DMS 273 (cell line): Measurements from ENCODE around the gene RBBP4.
"Not testable (repeated sequence)": the region's sequence is repeated elsewhere in the genome, so short reads cannot be mapped to it uniquely, and the experiment has no call there.

Experiments
- DNase-seq: peaks from one replicate; lab custom pipeline; 2025; ENCODE audit not compliant: unreplicated experiment; lab: John Stamatoyannopoulos, UW

RBBP4 gene

DNA sequence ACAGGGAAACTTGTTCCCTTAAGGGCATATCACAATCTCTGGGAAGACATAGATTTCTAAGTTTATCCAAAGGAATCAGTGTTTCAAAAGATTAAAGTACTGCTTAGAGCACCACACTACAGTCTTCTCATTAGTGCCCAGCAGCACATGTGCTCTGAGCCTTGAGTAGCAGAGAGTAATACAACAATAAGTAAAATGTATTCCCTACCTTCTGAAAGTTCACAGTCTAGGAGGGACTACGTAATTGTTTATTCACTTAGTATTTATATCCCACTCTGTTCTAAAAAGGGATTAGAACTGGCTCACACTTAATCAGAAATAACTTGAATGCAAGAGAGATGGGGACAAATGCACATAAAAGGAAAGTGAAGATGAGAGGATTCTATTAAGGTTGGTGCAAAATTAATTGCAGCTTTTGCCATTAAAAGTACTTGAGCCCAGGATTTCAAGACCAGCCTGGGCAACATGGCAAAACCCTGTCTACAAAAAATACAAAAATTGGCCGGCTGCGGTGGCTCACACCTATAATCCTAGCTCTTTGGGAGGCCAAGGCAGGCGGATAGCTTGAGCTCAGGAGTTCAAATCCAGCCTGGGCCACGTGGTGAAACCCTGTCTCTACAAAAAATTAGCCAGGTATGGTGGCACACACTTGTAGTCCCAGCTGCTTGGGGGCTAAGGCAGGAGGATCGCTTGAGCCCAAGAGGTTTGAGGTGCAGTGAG is 42.6 kb downstream of the RBBP4 start:
- no peak for DNase-seq

DNA sequence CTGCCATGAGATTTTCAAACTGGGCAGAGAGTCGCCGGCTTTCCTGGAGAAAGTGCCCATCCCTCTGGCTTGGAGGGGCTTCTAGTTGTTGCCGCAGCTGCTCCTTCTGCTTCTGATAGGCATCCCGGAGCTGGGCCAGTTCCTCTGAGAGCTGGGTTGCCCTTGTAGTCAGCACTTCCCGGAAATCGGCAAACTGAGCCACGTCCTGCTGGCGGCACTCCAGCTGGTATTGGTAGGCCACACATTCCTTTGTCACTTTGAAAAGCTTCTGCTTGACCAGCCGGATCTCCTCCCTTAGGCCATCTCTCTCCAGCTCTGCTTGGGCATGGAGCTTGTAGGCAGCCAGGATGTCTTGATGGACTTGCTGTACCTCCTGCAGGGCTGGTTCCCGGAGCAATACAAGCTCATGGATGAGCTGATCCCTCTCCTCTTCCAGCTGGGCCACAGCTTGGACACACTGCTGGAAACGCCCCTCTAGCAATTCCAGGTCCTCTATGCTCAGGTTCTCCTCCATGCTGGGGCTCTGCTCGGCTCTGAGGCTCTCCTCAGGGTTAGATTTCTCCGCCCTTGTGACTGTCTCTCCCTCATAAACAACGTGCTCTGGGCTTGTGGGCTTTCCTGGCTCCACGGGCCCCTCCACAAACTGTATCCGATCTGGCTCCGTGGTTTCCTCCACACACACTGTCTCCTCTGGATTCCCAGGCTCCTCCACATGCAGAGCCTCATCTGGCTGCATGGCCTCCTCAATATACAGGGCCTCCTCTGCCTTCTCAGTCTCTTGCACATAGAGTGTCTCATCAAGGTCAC is 44.3 kb downstream of the RBBP4 start:
- no peak for DNase-seq

DNA sequence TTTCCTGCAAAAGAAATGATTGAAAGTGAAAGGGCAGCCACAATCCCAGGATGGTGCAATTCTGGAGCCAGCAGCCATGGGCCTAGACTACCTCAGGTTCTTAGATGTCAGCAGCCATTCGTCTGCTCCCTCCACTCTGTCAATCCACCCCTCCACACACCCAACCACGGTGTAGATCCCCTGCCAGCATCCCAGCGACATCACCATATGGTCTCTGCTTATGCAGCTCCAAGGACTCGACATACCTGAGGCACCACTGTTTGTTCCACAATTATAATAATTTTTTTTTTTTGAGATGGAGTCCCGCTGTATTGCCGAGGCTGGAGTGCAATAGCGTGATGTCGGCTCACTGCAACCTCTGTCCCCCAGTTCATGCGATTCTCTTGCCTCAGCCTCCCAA is 45.0 kb downstream of the RBBP4 start:
- peak; percentile 22 for DNase-seq

DNA sequence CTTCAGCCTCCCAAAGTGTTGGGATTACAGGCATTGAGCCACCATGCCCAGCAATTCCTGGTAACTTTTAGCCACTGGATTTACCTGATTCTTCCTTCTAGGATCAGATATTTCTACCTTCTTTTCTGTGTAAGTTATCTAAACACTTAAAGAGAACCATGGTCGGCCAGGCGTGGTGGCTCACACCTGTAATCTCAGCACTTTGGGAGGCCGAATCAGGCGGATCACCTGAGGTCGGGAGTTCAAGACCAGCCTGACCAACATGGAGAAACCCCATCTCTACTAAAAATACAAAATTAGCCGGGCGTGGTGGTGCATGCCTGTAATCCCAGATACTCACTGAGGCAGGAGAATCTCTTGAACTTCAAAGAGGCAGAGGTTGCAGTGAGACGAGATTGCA is 46.0 kb downstream of the RBBP4 start:
- not testable (repeated sequence) for DNase-seq

DNA sequence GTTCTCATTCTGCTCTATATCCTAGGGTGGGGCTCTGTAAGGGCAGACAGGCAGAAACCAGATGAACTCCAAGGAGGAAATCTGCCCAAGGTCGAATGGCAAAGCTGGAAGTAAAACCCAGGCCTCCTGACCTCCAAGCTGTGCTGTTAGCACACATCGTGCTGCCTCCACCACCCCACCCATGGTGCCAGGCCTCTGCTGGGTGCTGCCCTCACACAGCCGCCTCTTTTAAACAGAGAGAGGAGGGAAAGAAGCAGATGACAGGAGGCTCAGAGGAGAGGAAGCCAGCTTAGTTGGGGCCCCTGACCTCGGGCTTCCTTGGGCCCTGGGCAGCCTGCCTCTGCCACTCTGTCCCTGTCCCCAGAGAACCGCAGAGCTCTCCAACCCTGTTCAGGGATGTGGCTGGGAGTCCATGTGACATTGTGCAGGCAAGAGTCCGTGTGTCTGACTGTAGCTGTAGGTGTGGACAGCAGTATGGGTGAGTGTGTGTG is 50.5 kb downstream of the RBBP4 start:
- DNase-seq, result peak; percentile 52

DNA sequence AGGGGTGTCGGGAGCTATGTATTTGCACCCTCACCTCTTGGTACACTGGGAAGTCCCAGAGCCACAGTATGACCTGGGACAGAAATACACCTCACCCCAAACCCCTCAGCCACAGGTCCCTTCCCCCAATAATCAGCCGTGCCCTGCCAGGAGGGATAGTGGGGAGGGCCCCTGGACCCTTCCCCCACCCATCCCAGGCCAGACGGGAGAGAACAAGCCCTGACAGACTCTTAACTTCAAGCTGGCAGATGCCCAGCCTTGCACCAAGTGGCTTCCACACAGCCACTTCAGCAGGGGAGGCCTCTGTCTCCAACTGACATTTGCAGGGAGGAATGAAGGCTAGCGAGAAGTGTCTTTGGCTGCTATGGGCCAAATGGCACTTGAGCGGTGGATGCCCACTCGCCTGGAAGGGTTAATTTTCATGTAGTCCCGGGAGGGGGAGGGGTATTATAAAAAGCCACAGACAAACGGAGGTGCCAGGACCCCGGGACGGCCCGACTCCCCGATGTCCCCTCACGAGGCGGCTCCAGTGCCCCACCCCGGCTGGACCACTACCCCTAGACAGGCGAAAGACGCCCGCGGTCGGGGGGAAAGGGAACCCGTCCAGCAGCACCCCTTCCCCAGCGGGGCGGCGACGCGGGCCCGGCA is 51.1 kb downstream of the RBBP4 start:
- peak; percentile 93 for DNase-seq

DNA sequence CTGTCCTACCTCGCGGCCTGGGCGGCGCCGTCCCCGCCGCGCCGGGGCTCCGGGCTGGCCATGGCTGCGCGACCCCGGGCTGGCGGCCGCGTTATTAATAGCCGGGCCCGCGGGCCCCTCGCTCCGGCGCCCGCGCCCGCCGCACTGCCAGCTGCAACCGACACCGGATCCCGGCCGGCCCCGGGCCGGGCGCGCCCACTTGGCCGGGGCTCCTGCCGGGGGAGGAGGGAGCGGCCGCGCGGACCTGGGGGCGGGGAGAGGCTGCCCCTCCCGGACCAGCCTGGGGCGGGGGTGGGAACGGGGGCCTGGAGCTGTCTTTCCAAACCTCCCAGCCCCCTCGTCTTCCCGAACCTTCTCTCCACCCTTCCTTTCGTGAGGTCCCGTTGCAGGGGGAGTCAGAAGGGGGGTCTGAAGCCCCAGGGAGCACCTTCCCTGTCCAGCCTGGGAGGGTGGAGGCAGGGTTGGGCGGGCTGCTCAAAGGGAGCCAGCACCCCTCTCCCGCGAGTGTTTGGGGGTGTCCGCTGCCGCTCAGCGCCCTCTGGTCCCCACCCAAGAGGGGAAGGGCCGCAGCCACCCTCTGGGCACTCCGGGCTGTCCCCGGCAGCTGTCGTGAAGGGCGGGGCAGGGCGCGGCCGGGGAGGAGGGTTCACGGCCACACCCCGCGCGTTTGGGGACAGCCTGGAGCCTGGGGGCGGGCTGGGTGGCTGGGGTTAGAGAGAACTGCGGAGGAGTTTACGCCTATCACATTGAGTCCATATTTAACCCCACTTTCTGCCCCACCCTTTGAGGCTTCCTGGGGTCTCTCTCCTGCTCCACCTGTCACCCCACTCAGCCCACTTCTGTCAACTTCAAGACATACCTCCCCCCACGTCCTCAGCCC is 51.8 kb downstream of the RBBP4 start, which contains the start of gene SYNC:
Gene SYNC, minus strand, starts transcription at position 172 of the 880 bp plus-strand sequence. Its CDS starts 110 bp downstream, at position 62.
- peak; percentile 71 for DNase-seq

DNA sequence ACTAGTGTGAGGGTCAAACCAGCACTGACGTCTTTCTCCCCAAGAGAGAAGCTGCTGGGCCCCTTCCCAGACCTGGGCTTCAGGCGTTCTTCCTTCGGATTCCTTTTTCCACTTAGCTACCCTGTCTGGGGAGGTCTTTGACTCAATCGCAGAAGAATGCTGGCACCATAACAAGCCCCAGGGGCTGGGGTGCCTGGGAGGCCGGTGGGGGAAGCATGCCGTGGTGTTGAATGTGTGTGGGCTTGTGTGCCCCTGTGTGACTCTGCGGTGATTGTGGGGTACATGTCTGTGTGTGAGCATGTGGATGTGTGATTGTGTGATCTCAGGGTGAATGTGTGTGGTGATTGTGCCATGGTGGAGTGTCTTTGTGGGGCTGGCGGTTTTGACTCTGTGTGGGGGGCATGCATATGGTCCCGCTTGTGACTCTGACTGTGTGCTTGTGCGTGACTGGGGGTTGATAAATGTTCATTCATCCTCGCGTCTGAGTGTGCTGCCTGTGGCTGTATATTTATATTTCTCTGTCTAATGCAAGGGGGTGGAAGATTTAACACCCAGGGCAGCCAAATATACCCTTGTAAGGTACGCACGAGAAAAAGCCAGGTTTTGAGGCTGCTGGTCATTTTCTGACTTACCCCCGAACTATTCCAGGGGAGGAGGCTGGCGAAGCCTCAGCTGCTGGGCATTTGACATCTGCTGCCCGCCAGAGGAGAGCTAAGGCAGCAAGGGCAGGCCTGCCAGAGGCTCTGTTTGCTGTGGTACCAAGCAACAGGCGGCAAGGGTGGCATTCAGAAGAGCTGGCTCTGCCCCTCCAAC is 52.7 kb downstream of the RBBP4 start:
- peak; percentile 44 for DNase-seq

DNA sequence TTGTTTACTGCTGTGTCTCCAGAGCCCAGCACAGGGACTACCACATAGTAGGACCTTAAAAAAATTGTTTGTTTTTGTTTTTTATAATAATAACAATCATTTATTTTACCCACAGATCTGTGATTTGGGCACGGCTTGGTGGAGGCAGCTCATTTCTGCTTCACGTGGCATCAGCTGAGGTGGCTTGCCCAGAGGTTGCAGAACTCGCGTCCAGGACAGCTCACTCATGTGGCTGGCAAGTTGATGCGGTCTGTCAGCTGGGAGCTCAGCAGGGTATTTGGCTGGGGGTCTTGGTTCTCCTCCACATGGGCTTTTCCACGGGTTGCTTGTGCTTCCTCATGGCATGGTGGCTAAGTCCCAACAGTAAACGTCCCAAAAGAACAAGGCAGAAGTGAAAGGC is 54.5 kb downstream of the RBBP4 start:
- no peak for DNase-seq

DNA sequence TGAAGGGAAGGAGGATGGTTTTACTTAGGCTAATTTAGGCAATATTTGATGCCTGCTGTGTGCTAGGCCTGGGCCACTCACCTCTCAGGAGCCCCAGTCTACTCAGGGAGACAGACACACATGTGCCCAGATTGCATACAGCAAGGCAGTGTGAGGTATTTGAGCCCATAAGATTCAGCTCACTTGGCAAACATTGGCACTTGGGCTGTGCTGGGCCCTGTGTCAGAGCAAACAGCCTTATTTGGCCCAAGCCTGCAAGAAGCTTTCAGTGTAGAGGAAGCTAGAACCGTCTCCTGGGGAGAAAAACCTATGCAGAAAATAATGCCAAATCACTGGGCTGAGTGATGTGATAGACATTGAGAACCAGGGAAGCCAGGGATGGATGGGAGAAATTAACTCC is 55.5 kb downstream of the RBBP4 start:
- DNase-seq, result no peak

DNA sequence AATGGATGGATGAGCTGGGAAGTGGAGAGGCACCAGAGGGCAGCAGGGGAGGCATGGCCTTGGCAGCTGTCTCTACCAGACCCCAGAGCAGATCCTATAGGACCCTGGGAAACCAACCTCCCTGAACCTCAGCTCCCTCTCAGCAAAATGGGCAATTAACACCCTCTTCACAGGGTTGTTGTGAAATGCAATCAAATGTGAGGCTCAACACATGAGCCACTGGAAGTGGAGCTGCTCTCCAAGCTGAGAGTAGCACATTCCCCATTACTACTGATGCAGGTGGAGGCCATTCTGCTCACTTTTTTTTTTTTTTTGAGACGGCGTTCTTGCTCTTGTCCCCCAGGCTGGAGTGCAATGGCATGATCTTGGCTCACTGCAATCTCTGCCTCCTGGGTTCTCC is 58.1 kb downstream of the RBBP4 start:
- no peak for DNase-seq

DNA sequence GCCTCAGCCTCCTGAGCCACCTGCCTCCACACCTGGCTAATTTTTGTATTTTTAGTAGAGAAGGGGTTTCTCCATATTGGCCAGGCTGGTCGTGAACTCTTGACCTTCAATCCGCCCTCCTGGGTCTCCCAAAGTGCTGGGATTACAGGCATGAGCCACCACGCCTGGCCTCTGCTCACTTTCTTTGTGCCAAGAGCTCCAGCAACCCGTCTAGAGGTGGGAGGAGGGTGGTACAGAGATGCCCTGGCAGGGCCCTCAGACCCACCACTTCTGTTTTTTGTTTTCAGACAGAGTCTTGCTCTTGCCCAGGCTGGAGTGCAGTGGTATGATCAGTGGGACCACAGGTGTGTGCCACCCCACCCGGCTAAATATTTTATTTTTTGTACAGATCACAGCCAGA is 58.5 kb downstream of the RBBP4 start:
- DNase-seq, result no peak

DNA sequence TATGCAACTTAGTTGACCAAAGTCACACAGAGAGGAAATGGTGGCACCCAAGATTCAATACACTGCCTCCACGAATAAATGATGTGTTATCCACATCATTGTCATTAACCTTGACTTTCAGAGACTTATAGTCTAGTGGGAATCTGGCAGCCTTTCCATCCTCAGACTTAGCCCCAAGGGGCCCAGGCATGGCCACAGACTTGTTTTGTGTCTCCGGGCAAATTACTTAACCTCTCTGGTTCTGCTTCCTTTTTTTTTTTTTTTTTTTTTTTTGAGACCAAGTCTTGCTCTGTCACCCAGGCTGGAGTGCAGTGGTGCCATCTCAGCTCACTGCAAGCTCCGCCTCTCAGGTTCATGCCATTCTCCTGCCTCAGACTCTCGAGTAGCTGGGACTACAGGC is 60.2 kb downstream of the RBBP4 start:
- not testable (repeated sequence) for DNase-seq

DNA sequence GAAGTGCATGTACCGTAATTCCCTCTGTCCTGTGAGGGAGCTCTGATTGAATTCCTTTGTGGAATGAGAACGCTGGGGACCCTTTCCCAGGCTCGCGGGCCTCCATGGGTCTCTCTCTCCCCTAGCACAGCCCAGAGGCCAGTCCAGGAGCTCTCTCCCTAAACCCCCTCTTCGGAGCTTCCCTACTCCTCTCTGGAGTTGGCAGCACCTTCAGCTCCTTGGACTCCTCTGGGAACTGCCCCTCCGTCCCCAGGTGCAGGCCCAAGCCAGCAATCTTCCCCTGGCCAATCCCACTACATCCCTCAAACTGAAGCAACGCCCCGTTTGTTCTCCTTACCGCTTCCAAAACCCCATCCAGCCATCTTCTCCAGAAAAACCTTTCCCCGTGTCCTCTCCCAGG is 62.1 kb downstream of the RBBP4 start:
- DNase-seq, result no peak

DNA sequence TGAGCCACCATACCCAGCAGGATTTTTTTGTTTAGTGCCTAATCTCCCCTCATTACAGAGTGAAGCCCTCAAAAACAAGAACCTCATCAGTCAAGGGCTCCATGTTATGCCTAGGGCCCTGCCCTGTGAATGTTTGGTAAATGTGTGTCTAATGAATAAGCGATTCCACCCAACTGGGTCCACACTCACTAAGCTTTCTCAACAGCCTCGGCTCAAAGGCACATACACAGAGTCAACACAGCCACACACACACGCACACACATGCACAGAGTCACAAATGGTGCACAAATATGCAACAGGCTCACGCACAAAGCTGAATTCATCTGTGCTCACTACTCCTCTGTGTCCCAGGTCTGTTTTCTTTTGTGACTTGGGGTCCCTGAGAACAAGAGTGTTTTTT is 63.3 kb downstream of the RBBP4 start:
- no peak for DNase-seq

DNA sequence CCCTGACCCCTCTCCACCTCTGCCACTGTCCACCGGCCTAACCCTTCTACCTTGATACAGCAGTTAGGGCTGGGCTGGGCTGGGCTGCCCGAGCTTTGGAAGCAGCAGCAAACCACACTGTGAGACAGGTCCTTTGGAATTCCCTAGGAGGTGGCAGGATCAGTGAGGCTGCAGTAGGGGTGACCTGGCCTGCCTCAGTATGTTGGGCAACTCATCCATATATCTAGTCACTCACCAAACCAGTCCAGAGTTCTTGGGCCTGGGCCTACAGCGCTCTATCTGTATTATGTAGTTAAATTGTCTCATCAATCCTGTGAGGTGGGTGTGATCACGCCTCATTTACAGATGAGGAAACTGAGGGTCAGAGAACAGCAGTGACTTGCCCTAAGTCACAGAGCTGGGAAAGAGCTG is 64.9 kb downstream of the RBBP4 start:
- DNase-seq, result no peak

DNA sequence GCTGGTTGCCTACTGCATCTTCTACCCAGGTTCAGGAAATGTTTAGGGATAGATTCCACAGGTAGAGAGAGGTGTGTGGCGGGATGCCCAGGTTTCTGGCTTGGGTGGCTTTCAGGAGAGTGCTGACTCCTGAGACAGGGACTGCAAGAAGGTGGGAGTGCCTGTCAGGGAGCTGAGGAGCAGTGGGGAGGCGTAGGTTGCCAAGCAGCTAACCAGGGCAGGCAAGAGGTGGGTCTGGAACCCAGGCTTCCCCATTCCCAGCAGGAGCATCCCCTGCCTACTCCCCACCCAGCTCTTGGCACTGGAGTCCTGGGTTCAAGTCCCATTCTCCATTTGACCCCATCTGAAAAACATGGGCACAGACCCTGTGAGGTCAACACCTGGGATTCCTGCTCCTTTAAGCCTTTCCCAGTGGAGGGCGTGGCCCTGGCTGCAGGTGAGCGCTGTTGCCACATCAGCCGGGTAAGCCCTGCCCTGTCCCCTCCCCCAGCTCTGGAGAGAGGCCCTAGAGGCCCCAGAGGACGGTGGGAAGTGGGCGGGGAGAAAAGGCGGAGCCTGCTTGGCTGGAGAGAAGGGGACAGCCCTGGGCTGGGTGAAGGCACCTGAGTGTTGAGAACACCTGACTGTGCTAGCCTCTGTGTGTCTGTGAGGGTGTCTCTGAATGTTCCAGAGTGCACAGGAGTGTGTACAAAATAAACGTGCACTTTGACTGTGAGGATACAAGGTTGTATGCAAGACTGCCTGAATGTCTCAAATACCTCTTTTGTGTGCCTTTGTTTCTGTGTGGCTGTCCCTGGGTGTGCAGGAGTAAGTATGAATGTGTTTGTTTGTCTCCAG is 65.5 kb downstream of the RBBP4 start:
- peak; percentile 66 for DNase-seq

DNA sequence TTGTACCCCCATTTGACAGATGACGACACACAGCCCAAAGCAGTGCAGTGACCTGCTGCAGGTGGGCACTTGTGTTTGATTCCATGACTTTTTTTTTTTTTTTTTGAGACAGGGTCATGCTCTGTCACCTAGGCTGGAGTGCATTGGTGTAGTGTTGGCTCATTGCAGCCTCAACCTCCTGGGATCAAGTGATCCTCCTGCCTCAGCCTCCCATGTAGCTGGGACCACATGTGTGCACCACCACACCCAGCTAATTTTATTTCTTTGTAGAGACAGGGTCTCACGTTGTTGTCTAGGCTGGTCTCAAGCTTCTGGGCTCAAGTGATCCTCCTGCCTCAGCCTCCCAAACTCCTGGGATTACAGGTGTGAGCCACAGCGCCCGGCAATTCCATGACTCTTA is 66.5 kb downstream of the RBBP4 start:
- DNase-seq, result no peak

DNA sequence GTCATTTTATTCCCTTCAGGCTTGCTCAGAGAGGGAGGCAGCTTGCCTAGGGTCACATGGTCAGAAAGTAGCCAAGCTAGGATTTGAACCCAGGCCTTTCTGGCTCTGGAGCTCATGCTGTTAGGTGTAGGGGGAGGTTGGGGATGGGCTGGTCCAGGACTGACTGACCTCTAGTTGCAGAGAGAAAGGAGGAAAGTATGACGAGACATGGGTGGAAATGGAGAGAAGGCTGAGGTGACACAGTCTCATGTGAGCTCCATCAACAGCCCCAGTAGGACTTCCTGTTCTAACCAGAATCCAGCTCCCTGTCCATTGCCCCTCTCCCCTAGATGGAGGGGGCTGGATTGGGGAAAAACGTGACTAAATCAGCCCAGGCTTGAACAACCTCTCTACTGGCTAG is 67.0 kb downstream of the RBBP4 start:
- no peak for DNase-seq
